HG02840 (cell line): ENCODE data around the gene RNU5D-1.
A peak's percentile ranks its signal among the peaks of the same experiment; 100 is the strongest.

ENCODE experiments used
- ATAC-seq: cut with Tn5 transposase; IDR thresholded peaks from one replicate; pipeline ENCODE4 v1.9.1; 2021; ENCODE audit warnings: mild to moderate bottlenecking, moderate library complexity, moderate number of reproducible peaks; ENCODE audit not compliant: unreplicated experiment, low FRiP score

The RNU5D-1 gene

DNA sequence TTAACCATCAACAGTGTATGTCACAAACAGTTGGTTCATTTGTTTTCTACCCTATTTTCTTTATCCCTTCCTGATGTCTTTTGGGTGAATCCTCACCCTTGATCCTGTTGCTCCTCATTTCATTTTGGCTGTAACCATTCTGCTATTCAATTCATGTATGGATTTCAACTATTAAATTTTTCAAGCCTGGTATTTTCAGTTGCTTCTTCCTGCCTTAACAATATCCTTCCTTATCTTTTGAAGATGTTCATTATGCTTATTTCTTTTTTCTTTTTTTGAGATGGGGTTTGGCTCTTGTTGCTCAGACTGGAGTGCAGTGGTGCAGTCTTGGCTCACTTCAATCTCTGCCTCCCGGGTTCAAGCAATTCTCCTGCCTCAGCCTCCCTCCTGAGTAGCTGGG lies 2.8 kb upstream of the RNU5D-1 start:
- no peak for ATAC-seq

DNA sequence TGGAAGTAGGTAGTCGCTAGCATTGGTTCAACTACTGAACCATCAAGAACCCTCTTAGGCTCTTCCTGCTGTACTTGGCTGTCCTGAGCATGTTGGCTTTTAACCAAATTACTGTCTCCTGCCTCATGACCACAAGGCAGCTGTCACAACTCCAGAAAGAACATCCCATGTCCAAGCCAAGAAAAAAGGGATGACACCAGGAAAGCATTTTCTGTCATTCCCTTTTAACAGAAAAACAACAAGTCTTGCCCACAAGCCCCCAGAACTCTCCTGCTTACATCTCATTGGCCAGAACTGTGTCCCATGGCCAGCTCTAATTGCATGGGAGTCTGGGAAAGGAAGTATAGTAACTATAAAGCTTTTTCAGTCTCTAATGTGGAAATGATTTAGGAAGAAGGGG lies 2.4 kb upstream of the RNU5D-1 start:
- no peak for ATAC-seq

DNA sequence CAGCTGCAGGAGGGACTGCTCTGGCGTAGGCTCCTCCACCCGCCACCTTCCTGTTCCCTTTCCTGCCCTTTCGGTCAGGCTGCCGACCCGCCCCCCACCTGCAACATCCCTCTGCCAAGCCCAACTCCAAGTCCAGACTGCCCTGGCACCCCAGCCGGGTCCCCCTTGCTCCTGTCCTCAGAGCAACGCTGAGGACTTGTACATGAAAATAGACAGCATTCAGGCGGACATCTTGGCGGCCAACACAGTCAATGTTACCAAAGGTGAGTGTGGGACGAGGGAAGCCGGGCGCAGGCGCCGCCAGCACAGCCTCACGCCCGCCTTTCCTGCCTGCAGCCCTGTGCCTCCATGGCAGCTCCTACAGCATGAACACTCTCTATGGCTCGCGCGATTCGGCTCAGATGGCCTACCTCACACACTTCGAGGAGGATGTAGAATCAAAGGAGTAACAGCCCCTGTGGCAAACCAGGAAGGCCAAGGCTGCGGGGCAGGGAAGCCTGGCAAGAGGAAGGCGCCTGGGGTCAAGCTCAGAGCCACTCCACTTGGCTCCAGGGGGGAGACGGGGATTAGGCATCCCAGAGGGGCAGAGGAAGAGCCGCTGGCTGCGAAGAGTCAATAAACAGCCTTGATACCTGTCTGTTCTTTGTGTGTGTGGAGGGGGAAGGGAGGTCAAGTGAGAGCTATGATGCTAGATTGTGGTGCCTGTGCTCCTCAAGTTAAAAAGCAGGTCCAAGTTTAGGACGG lies 5.8 kb downstream of the RNU5D-1 start:
- ATAC-seq, result no peak

DNA sequence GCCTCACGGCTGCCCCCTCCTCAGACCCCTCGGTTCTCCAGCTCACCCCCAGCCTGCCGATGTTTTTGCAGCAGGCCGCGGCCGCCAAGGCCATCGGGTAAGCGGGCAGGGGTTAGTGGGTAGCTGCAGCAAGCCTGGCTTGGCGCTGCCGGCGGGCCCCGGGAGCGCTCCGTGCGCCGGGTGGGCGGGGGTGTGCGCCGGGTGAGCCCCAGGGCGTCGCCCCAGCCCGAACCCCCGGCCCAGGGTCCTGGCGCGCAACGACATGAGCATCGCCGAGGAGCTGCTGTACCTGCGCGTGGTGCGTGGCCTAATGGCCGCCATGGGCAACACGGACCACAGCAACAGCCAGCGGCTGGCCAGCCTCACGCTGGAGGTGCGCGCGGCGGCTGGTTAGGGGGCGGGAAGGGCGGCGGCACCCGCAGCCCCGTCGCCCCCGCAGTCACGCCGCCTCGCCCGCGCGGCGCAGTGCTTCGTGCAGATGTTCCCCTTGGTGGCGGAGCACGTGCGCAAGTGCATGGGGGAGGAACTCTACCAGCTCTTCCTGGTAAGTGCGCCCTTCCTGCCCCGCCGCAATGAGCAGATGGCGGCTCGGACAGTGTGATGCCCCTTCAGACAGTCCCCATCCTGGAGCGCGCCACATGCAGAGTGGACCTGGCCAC lies 6.5 kb downstream of the RNU5D-1 start:
- no peak for ATAC-seq

DNA sequence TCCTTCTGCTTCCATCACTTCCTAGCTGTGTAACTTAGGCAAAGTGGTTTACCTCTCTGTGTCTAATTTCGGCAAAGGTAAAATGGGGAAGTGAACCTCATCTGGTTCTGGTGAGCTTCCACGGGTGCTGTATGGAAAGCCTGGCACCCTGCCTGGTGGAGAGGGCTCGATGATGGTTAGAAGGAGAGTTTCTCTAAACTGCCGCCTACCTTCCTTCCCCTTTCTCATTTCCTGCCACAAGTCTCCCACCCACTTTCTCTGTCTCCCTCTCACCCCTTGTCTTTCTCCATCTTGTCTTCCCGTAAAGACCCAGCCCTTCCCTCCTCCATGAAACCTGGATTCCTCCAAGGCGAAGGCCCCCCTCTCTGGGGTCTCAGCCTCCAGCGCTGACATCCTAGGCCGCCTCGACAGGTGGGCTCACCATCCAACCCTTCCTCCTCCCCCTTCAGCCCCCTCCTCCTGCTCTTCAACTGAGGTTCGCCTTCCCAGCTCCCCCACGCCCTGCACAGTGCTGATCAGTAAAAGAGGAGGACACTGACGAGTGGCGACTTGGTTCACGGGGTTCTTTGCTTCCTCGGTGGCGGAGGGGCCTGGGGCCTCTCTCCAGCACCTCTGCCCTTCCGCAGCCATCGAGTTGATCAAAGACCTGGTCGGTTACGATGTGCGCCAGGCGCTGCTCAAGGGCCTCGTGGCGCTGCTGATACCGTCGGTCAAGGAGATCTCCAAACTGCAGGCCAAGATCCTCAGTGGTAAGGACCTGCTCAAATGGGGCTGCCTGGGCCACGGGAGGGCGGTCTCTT lies 7.3 kb downstream of the RNU5D-1 start:
- ATAC-seq, result no peak

DNA sequence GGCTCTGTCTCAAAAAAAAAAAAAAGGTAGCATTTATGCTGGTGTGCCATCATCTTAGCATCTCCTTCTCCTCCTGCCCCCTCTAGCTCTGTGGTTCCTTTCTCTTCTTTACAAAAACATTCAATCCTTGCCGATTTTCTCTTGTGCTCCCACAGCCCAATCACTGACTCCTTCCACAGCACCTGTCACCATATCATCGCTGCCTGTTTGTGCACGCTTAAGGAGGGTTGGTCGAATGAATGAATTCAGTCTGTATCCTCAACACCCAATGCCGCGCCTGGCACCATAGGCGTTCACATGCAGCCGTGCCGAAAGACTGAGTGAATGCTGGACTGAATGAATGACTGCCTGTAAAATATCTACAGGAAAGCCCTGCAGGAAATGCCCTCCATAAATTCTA lies 7.9 kb downstream of the RNU5D-1 start:
- no peak for ATAC-seq

DNA sequence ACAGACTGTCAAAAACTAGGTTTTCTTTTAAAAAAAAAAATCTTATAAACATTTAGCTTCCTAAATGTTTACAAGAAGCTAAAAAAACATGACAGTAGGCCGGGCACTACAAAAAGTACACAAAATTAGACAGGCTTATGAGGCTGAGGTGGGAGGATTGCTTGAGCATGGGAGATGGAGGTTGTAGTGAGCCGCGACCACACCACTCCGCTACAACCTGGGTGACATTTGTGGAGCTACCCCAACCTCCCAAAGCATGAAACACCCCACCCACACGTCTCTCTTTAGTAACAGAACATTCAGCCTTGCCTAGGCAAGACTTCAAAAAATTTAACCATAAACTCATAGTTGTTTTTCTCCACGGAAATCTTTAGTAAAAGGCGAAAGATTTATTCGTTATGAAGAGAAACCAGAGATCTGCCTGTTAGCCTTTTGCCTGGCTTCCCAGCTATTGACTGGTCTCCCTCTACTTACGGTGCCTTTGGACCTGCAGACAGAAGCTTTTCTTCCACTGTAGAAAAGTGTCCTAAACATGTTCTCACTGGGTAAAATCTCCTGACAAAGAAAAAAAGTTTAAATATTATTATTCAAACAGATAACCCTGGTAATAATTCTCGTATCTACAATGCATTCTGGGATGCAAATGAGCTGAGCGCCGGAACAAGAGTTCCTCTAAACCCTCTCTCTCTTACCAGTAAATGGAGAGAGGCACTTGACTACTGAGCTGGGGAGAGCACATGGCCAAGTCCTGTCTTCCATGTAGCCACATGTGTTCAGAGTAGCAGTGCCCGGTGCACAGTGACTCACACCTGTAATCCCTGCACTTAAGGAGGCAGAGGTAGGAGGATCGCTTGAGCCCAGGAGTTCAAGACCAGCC lies 9.2 kb downstream of the RNU5D-1 start:
- ATAC-seq, result peak; percentile 59

DNA sequence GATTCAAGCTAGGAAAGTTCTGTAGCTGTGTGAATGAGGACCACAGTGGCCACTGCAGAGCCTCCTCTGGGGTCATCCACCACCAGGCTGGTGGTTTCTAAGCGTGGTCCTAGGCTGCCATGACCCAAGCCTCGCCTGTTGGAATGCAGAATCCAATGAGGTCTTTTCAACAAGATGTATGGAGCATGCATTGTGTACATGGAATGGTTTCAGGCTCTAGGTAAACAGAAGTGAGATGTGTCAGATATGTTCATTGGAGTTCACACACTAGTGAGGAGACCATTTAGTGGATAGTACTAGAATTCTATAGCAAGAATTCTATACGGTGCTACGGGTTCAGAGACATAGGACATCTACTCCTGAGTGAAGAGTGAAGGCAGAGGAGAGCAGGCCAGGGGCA lies 10.7 kb downstream of the RNU5D-1 start:
- ATAC-seq, result no peak

DNA sequence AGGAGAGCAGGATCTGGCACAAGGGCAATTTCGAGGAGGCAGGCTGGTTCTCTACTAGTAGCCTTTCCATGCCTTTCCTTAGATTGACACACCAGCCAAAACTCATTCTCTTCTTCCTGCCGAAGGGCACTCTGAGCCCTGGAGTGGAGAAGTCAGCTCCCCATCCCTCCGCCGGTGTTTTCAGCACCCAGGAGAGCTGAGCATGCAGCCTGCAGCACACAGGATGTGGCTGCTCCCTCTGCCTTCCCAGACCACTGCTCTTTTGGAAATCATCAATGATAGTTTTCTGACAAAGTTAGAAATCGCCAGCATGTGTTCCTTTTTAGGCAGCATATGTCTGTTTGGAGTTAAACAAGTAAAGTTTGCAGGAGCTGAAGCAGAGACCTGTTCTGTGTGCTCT lies 11.7 kb downstream of the RNU5D-1 start:
- no peak for ATAC-seq

DNA sequence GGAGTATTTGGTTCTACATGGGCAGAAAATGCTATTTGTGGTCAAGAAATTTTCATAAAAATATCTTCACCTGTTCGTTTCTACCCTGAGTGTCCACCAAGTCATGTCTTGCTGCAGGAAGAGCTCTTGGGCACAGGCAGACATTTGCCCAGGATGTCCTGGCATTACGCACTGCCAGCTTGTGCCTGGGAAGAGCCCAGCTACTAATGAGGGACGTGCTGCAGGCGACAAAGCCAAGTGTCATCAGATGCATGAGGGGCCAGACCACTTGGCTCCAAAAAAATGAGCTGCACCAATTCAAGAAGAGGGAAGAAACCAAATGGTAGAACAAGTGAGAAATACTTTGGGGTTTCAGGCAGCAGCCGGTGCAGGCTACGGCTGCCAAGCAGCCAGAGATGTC lies 12.9 kb downstream of the RNU5D-1 start:
- ATAC-seq, result no peak

DNA sequence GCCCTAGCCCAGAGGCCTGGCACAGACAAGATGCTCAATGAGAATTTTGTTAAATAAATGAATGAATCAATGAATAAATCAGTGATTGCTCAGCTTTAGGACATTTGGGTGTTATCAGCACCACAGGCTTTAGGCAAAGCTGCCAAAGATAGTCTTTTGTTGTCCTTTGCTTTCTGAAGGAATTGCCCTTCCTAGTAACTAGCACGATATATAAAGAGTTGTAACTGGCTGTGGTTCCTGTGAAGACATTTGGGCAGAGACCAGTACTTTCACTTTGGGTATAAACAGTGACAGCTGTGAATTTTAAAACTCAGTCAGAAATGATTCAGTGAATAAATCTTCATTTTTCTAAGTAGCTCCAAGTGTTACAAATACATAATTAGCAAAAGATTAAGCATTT lies 13.3 kb downstream of the RNU5D-1 start:
- ATAC-seq, result no peak

DNA sequence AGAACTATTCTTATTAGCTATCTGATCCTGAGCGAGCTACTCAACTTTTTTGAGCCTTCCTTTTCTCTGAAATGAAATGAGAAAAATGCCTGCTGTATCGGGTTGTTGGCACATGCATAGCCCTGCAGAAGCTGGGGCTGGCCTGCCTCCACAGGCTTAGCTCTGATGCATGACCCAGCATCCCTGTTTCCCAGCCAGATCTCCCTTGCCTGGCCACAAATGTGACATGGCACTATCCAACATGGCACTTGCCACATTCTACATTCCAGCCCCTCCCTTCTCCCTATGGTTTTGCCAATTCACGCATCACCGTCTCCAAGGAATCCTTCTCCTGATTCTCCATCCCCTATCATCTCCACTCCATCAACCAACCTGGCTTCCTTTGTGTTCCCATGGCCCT lies 13.8 kb downstream of the RNU5D-1 start:
- no peak for ATAC-seq

DNA sequence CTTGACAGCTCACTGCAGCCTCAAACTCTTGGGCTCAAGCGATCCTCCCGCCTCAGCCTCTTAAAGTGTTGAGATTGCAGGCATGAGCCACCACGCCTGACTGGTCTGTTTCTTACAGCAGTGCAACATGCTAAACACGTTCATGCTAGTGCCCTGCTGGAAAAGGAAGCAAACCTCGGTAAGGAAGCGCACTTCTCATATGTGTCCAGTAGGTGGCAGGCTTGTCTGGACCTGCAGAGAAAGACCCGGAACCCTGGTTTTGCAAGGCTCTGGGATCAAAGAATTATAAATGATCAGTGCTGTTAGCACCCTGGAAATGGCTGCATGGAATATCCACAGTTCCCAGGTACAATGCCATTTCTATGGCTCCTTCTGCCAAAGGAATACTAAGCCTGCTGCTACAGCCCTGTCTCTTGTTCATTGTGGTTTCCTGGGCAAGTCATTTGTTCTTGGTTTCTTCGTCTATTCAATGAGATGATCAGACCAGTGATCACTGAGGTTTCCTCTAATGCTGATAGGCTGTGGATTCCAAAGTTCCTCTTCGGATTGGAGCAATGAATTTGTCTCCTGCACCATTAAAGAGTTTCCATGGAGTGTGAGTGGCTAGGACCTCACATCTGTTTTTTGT lies 15.9 kb downstream of the RNU5D-1 start:
- ATAC-seq, result no peak

DNA sequence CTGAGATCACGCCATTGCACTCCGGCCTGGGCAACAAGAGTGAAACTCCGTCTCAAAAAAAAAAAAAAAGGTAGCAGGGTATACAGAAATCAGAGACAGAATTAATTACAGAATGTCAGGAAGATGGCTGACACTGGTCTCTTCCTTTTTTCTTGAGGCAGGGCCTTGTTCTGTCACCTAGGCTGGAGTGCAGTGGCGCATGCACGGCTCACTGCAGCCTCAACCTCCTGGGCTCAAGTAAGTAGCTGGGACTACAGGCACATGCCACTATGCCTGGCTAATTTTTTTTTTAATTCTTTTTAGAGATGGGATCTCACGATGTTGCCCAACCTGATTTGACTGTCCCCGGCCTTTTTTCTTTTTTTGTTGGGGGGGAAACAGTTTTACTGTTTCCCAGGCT lies 16.4 kb downstream of the RNU5D-1 start:
- ATAC-seq, result no peak

DNA sequence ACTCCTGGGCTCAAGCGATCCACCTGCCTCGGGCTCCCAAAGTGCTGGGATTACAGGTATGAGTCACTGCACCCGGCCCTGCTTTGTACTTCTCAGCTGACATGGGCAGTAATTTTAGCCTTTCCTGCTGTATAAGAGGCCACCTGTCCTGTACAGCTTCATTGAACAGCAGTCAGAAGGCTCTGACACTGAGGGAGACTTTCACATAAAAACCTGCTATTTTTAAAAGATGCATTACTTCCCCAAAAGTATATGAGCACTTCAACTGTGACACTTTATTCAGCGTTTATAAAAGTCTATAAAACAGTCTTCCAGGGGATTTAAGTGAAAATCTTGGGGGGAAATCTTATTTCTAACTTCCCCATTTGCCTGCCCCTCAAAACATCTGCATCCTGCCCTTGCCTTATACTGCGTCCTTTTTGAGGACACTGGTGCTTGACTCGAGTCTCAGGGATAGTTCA lies 17.6 kb downstream of the RNU5D-1 start:
- no peak for ATAC-seq

DNA sequence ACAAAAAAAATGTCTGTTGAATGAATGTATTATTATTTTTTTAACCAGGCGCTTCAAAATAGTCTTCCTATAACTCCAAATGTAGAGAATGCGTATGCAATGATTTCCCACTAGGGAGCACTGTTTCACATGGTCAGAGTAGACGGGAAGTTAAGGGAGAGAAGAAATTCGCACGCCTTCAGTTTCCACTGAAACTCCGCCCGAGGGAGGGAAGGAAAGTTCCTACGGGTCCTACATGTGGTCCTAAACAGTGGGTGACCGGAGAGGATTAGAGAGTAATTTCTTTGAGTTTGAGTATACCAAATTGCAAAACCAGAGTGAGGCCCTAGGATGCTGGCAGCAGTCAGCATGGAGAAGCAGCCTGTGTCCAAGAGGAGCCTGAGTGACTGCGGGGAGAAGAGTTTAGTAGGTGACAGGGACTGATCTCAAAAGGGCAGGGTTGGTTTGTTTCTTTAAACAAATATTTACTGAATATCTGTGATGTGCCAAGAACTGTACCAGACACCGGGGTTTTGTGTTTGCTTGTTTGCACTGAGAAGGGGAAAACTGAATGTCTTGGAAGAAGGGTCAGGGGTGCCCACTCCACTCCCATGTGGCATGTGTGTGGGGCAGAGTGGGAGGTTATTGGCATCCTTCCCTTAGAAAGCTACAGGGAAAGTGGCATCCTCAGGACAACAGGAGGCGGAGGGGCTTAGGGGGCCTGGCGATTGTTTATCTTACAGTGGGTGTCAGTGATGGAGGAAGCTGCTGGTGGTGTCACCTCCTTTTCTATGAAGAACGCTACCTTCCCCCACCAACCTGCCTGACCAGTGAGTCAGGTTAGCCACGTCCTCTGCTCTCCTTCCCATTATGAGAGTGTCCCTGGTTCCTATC lies 22.8 kb downstream of the RNU5D-1 start:
- ATAC-seq, result no peak

DNA sequence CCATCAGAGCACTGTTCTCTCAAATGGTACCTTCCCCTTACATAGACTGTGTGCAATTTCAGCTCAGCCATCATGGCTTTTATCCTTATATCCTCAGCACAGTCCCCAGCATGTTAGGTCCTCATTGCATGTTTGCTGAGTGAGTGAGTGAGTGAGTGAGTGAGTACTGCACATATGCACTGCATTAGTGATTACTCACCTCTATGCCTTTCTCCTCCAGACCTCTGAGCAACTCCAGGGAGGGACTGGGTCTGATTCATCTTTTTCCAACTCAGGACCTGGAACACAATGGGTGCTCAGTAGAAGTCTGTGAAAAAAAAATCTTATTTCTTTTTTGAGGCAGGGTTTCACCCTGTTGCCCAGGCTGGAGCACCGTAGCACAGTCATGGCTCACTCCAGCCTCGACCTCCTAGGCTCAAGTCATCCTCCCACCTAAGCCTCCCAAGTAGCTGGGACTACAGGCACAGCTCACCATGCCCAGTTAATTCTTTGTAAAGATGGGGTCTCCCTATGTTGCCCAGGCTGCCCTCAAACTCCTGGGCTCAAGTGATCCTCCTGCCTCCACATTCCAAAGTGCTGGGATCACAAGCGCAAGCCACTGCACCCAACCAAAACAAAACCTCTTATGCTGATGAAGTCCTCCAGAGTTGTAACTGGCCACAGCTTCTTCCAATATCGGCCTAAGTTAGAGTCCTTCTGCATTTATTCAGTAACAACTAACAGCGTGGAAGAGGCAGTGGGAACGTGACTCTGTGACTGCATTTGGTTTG lies 23.7 kb downstream of the RNU5D-1 start:
- ATAC-seq, result no peak

DNA sequence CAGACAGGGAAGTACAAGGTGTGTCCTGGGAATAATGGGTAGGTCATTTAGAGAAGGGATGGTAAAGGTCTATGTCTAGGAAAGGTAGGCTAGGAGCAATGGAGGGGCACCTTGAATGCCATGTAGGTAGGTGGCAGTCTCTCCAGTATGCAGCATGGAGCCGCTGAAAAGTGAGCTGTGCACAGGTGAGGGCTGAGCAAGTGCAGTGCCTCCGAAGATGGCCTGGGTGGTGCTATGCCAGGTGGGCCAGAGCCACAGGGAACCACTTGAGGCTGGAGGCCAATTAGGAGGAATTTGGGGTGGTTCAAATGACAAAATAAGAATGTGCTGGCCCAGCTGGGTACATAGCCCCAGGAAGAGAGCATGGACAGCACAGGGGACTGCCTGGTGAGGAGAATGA lies 25.0 kb downstream of the RNU5D-1 start:
- ATAC-seq, result no peak
